Panc1 (cell line): ENCODE results near the gene PPP1R12A. TPM values are rescaled to one million over a fixed set of nuclear protein-coding genes. Genes with fewer than 3 reads are reported as not detected.

Experiments used
- ATAC-seq: fragments of 200-7000 bp; cut with Tn5 transposase; 2 replicates; pipeline ENCODE4 v1.9.1; 2020; ENCODE audit warnings: mild to moderate bottlenecking, moderate library complexity
- BruUV-seq: library from RNA; stranded (reverse); fragments of 400-500 nt; replicated peaks from 2 replicates; lab custom pipeline; 2021; lab: Mats Ljungman, UMichigan
- CTCF ChIA-PET: fragments of 300-600 bp; sonication (Branson Sonifier 250); formaldehyde crosslinking; loops from one replicate; lab custom pipeline; 2022; ENCODE audit warnings: antibody characterized with exemption; lab: Charles Lee
- POLR2A ChIA-PET: fragments of 300-600 bp; sonication (Branson Sonifier 250); formaldehyde crosslinking; loops from one replicate; lab custom pipeline; 2022; ENCODE audit warnings: antibody characterized with exemption; lab: Charles Lee
- DNase-seq: peaks from one replicate; pipeline ENCODE4 v3.0.0-alpha.2; 2010; ENCODE audit warnings: low read depth, low spot score
- H3K27ac ChIP-seq: 2 replicates; pipeline ENCODE4 v1.5.1; 2011; ENCODE audit warnings: mild to moderate bottlenecking, low read length, inconsistent platforms
- H3K27me3 ChIP-seq: fragments of 200-500 bp; sonication (Bioruptor generic); 2 replicates; pipeline ENCODE4 v1.6.0; 2014; ENCODE audit warnings: low read length, inconsistent platforms; ENCODE audit not compliant: control insufficient read depth, insufficient read depth
- H3K36me3 ChIP-seq: fragments of 200-500 bp; sonication (Bioruptor generic); 2 replicates; pipeline ENCODE4 v1.5.1; 2014; ENCODE audit warnings: inconsistent platforms, mild to moderate bottlenecking, low read length, moderate library complexity; ENCODE audit not compliant: control insufficient read depth, insufficient read depth
- H3K4me1 ChIP-seq: 2 replicates; pipeline ENCODE4 v1.5.1; 2011; ENCODE audit warnings: inconsistent platforms, mild to moderate bottlenecking, low read length, moderate library complexity; ENCODE audit not compliant: control insufficient read depth, insufficient read depth
- H3K4me3 ChIP-seq, 2 experiments: 2 replicates each; pipeline ENCODE4 v1.5.1; 2011 to 2012; ENCODE audit warnings: low read depth in 2 of 2, low read length in 2 of 2, mild to moderate bottlenecking in 2 of 2, inconsistent platforms in 1 of 2, moderate library complexity in 1 of 2
- H3K9me3 ChIP-seq: fragments of 200-500 bp; sonication (Bioruptor generic); 2 replicates; pipeline ENCODE4 v1.5.1; 2014; ENCODE audit warnings: low read depth, mild to moderate bottlenecking, inconsistent platforms, low read length, moderate library complexity; ENCODE audit not compliant: control insufficient read depth, insufficient read depth
- CTCF ChIP-seq: fragments of 450-650 bp; IDR thresholded peaks from 2 replicates; pipeline ENCODE4 v1.5.1; 2017; ENCODE audit warnings: mild to moderate bottlenecking
- POLR2AphosphoS5 ChIP-seq: IDR thresholded peaks from 2 replicates; pipeline ENCODE4 v1.6.1; 2012; ENCODE audit warnings: mild to moderate bottlenecking, low read depth, low read length, moderate library complexity
- REST ChIP-seq, 2 experiments: IDR thresholded peaks; 2 replicates each; pipeline ENCODE4 v1.6.1; 2011 to 2012; ENCODE audit warnings: low read depth in 2 of 2, control low read depth in 1 of 2, low read length in 1 of 2, mild to moderate bottlenecking in 1 of 2, moderate library complexity in 1 of 2; ENCODE audit not compliant: insufficient read depth in 1 of 2
- SIN3A ChIP-seq: IDR thresholded peaks from 2 replicates; pipeline ENCODE4 v1.6.1; 2012; ENCODE audit warnings: low read depth, mild to moderate bottlenecking, low read length, moderate library complexity, borderline replicate concordance; ENCODE audit not compliant: insufficient read depth
- TCF7L2 ChIP-seq: IDR thresholded peaks from 2 replicates; pipeline ENCODE4 v1.6.1; 2011; ENCODE audit warnings: mild to moderate bottlenecking, low read depth, low read length, inconsistent platforms
- in situ Hi-C: cut with HindIII; loops from 2 replicates; pipeline ENCODE4 v1.10.0; 2016; ENCODE audit warnings: low sequenced_read_pairs, low pct_unique_long_range_greater_than_20kb
- intact Hi-C: fragments of 100-400 bp; cut with micrococcal nuclease; formaldehyde crosslinking; loops from one replicate; pipeline ENCODE4 v1.10.0; 2022; ENCODE audit not compliant: unreplicated experiment
- total RNA-seq: library from RNA; stranded (reverse); gene quantifications from one replicate; pipeline ENCODE4 v1.2.1, GENCODE V29; 2021; ENCODE audit not compliant: unreplicated experiment

Gene PPP1R12A
- total RNA-seq, 1 experiment from 2014 or later, result 61.6 TPM

DNA sequence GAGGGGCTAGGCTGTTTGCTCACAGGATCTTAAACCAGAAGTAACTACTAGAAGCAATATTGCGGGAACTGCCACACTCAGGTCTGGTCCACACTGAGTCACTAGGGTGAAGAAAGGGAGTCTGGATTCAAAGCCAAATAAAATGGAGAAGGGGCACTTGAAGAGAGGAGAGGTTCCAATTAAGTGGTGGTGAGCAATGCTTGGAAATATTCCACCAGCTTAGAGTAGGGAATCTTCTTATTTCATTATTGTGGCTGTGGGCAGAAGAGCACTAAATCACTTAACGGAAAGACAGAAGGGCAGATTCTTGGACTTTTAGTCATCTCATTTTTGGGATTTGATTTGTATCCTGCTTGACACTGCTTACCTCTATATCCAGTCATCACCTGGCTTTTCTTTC lies 48.6 kb upstream of the PPP1R12A start:
- TF ChIP-seq TCF7L2 (no peak), POLR2AphosphoS5 (no peak), SIN3A (no peak), CTCF (no peak), REST (IDR thresholded peaks at IDR 0.05; ENCODE audit: insufficient read depth in 1 of 2, low read depth in 2 of 2, low read length in 1 of 2) (no peak)
- DNase-seq (no peak), ATAC-seq (no peak)
- Histone ChIP-seq H3K4me1 (no peaks in the 10 kb centered on the region), H3K4me3 (no peak overlapping the region), H3K9me3 (no peaks in the 10 kb centered on the region), H3K36me3 (no peaks in the 10 kb centered on the region), H3K27me3 (peaks cover 4% of the 10 kb centered on the region; the same call in 1 of the 2 replicates), H3K27ac (no peak overlapping the region)
- in situ Hi-C loops, result no loop called here
- BruUV-seq, result no TSS peak
- intact Hi-C loops, result no loop called here
- ChIA-PET POLR2A (no interaction called here), CTCF (no interaction called here)

DNA sequence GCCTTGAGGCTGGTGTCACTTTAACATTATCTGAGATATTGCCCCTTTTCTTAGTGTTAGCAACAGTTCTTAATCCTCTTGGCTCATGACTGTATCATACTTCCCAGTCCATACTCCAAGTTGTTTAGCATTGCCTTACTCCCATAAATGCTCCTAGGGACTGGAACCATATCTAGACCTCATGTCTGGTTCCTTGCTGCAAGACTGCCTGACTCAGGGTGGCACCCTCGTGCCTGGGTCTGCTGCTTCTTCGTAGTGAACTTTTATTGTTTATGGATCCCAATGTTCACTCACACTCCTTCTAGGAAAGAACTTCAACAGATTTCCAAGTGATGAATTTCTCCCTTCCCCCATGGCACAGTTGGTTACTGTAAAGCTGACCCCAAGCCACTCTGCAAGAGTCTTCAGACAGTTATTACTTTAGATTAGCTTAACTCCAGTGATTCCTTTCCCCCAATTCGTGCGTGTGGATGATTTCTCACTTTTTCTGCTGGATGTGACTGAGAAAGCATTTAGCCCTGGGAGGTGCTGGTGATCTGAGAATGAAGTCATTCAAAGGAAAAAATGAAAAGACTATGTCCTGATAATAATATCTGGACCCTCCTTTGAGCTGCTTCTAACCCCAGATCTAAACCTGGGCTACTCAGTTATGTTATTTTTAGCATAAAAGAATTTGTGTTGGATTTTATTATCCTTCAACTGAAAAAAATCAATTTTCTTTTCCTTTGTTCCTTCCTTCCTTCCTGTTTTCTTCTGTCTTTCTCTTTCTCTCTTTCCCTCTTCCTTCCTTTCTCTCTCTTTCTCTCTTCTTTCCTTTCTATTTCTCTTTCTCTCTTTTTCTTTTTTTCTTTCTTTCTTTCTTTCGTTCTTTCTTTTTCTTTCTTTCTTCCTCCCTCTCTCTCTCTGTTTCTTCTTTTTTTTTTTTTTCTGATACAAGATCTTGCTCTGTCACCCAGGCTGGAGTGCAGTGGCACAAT lies 47.5 kb upstream of the PPP1R12A start:
- in situ Hi-C loops (no loop called here), intact Hi-C loops (no loop called here)
- no peak overlapping the region for H3K4me3 ChIP-seq
- ChIA-PET CTCF (no interaction called here), POLR2A (no interaction called here)
- no peaks in the 10 kb centered on the region for H3K36me3 ChIP-seq
- BruUV-seq, result no TSS peak
- no peak for TF ChIP-seq SIN3A
- TF ChIP-seq CTCF, result no peak
- no peak for TF ChIP-seq TCF7L2
- TF ChIP-seq POLR2AphosphoS5, result no peak
- no peak for TF ChIP-seq REST (IDR thresholded peaks at IDR 0.05; ENCODE audit: insufficient read depth in 1 of 2, low read depth in 2 of 2, low read length in 1 of 2)
- ATAC-seq, result no peak
- DNase-seq, result no peak
- no peaks in the 10 kb centered on the region for H3K4me1 ChIP-seq
- no peaks in the 10 kb centered on the region for H3K9me3 ChIP-seq
- peaks cover 4% of the 10 kb centered on the region; the same call in 1 of the 2 replicates for H3K27me3 ChIP-seq
- no peak overlapping the region for H3K27ac ChIP-seq
